Subcutaneous abdominal adipose tissue (tissue), 5 donors: ENCODE data around the gene P2RX2.

Experiments used
- H3K27ac ChIP-seq: one replicate; pipeline ENCODE4 v1.7.0; 2013; ENCODE audit warnings: low read depth, mild to moderate bottlenecking, inconsistent platforms, low read length, moderate library complexity
- H3K27me3 ChIP-seq, 5 donors: one replicate each; pipeline ENCODE4 v1.7.0; 2013; ENCODE audit warnings: low read length in 5 of 5, inconsistent platforms in 1 of 5; ENCODE audit not compliant: control insufficient read depth in 5 of 5, insufficient read depth in 4 of 5
- H3K36me3 ChIP-seq, 5 donors: one replicate each; pipeline ENCODE4 v1.7.0; 2013; ENCODE audit warnings: low read length in 5 of 5; ENCODE audit not compliant: control insufficient read depth in 5 of 5, insufficient read depth in 5 of 5
- H3K4me1 ChIP-seq, 5 donors: one replicate each; pipeline ENCODE4 v1.7.0; 2013; ENCODE audit warnings: low read length in 5 of 5, mild to moderate bottlenecking in 3 of 5, moderate library complexity in 1 of 5; ENCODE audit not compliant: control insufficient read depth in 5 of 5, insufficient read depth in 5 of 5
- H3K4me3 ChIP-seq, 5 donors: one replicate each; pipeline ENCODE4 v1.7.0; 2013; ENCODE audit warnings: low read length in 5 of 5, low read depth in 1 of 5
- H3K9ac ChIP-seq, 5 donors: one replicate each; pipeline ENCODE4 v1.7.0; 2013; ENCODE audit warnings: low read length in 5 of 5, mild to moderate bottlenecking in 4 of 5, moderate library complexity in 3 of 5
- H3K9me3 ChIP-seq, 5 donors: one replicate each; pipeline ENCODE4 v1.7.0; 2013; ENCODE audit warnings: low read length in 5 of 5; ENCODE audit not compliant: control insufficient read depth in 5 of 5
- donor health status: healthy.
- donor health status: healthy.
- donor health status: healthy.
- donor health status: healthy.
- donor health status: healthy.

P2RX2 gene

DNA sequence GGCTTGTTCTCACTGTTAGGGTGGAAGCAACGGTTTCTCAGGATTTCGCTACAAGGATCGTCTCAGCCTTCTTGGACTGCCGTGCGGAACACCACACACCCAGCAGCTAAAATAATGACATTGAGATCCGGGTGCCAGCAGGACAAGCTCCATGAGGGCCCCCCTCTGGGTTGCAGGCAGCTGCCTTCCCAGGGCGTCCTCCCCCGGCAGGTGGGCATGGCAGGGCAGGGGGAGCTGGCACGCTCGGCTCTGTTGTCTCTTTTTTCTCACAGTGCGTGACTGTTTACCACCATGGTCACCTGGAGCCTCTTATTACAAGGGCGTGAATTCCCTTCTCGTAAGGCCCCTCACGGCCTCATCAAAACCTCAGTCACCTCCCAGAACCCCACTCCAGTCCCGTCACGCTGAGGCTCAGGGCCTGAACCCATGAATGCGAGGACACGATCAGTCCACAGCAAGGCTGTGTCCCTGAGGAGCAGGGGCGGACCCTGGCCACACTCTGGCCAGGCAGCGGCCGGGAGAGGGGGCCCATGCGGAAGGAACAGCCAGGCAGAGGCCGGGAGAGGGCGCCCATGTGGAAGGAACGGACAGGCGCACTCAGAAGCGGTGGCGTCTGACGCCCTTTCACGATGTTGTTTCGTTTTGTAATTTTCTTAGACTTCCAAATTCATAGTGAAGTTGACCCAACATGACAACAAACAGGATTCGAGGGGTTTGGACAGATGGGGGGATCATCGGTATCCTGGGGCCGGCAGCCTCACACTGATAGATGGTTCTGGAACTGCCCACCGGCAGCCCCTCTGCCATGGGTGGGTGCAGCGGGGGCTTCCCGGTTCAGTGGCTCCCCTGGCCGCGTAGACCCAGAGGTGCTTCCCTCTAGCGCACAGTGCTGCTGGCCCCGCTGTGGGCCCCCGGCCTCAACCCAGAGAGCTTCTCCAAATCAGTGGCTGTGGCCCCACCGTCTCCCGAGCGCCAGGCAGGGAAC is 18.2 kb upstream of the P2RX2 start:
- peaks cover 25 to 45% (median 40%) of the 10 kb centered on the region in 5 donors for H3K27me3 ChIP-seq
- no peak overlapping the region for H3K27ac ChIP-seq
- peaks cover 3 to 48% (median 40%) of the 10 kb centered on the region in 5 donors for H3K4me1 ChIP-seq
- H3K4me3 ChIP-seq: peak overlapping the region; percentile 59 to 71 (median 65)
- no peaks in the 10 kb centered on the region for H3K36me3 ChIP-seq
- H3K9ac ChIP-seq: peak overlapping the region in 3 of 5 donors; percentile 48 to 68 (median 64)
- H3K9me3 ChIP-seq: no peaks in the 10 kb centered on the region

GRCh38 chr12:132601171-132601883 is 17.2 kb upstream of the P2RX2 start:
- peak overlapping the region in 2 of 5 donors; percentile 64 to 68 for H3K9ac ChIP-seq
- peak overlapping the region in 2 of 5 donors; percentile 59 to 71 for H3K4me3 ChIP-seq
- H3K27me3 ChIP-seq: peaks cover 27 to 51% (median 42%) of the 10 kb centered on the region in 5 donors
- H3K27ac ChIP-seq: no peak overlapping the region
- H3K4me1 ChIP-seq: peaks cover 3 to 48% (median 40%) of the 10 kb centered on the region in 5 donors
- no peaks in the 10 kb centered on the region for H3K9me3 ChIP-seq
- no peaks in the 10 kb centered on the region for H3K36me3 ChIP-seq

DNA sequence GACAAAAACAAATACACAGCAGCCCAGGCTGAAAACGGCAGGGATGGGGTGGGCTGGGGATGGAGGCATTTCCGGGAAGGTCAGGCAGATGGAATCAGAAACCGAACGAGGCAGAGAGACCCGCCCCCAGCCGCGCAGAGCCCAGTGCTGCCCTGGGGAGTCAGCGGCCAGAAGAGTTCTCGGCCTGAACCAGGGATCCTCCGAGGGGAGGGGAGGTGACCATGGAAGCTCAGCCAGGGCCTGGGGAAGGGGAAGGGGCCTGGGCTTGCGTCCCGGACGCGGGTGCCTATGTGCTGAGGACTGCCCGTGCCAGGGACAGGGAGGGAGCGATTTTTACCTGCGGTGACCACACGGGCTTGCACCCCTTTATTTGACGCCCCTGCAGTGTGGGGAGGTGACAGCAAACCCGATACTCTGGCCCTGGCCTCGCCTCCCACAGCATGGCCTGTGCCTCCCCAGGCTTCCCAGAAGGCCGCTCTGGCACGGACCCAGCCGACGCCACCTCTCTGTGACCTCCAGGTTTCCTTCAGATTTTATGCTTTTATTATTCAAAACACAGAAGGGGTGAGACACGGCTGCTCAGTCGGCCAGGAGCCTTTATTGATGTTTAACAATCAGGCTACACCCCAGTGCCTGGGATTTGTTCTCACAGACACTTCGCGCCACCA is 15.9 kb upstream of the P2RX2 start:
- Histone ChIP-seq H3K9ac (no peak overlapping the region), H3K27ac (no peak overlapping the region), H3K9me3 (no peaks in the 10 kb centered on the region), H3K36me3 (no peaks in the 10 kb centered on the region), H3K4me3 (peak overlapping the region in 3 of 5 donors; percentile 36 to 59 (median 56)), H3K4me1 (peaks cover 3 to 44% (median 36%) of the 10 kb centered on the region in 5 donors), H3K27me3 (peaks cover 33 to 55% (median 44%) of the 10 kb centered on the region in 5 donors)

GRCh38 chr12:132603240-132604150 is 15.1 kb upstream of the P2RX2 start:
- Histone ChIP-seq H3K27ac (no peak overlapping the region), H3K9me3 (no peaks in the 10 kb centered on the region), H3K9ac (peak overlapping the region in 2 of 5 donors; percentile 34 to 59), H3K27me3 (peaks cover 33 to 62% (median 49%) of the 10 kb centered on the region in 5 donors), H3K36me3 (no peaks in the 10 kb centered on the region), H3K4me3 (peak overlapping the region in 3 of 5 donors; percentile 36 to 59 (median 56)), H3K4me1 (peaks cover 3 to 43% (median 35%) of the 10 kb centered on the region in 5 donors)

DNA sequence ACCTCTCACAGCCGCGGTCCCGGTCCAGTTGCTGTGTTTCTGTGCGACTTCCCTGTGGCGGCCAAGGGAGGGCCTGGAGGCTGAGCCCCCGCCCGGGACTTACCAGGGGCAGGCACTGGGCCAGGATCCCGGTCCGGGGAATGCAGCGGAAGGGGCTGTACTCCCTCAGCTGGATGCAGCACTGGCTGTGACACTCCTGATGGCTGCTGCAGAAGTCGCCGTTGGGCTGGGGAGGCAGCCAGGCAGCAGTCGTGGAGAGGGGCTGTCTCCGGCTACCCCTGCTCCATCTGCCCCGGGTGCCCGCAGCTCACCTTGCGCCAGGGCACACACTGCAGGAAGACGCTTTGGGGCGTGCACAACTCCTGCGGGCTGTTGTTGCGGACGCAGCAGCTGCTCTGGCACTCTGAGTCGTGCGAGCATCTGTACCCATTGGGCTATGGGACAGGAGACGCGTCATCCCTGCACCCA is 14.4 kb upstream of the P2RX2 start:
- Histone ChIP-seq H3K9me3 (no peaks in the 10 kb centered on the region), H3K4me1 (peaks cover 4 to 39% (median 31%) of the 10 kb centered on the region in 5 donors), H3K27ac (no peak overlapping the region), H3K9ac (peak overlapping the region in 1 of 5 donors; percentile 59), H3K36me3 (no peaks in the 10 kb centered on the region), H3K4me3 (peak overlapping the region in 3 of 5 donors; percentile 36 to 59 (median 56)), H3K27me3 (peaks cover 39 to 67% (median 52%) of the 10 kb centered on the region in 5 donors)

DNA sequence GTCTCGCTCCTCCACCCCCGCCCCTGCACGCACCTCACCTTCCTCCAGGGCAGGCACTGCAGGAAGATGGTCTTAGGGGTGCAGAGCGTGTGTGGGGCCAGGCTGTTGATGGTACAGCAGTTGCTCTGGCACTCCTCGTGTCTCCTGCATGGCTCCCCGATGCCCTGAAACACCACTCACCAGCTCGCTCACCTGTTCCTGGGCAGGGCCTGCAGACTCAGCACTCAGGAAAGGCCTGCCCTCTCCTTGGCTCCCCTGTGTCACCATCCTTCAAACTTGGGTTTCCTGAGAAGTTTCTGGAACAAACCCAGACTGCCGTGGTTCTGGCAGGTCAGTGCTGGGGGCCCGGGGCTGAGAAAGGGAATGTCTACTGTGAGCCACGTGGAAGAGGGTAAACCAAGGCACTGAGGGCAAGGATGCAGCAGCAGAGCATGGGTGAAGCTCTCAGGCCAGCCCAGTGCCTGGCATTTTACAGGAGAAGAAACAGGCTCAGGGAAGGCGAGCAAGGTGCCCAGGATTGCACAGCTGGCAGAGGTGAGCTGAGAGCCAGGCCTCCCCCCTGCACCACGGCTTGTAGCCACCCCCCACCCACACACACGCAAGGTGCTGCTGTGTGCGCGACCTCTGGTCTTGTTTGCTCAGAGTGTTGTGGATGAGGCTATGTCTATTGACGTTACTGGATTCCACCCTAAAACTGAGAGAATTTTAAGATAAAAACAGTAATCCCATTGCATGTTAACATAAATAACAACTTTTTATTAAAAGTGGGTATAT is 13.7 kb upstream of the P2RX2 start:
- Histone ChIP-seq H3K4me1 (peaks cover 4 to 40% (median 31%) of the 10 kb centered on the region in 5 donors), H3K36me3 (no peaks in the 10 kb centered on the region), H3K4me3 (peak overlapping the region in 2 of 5 donors; percentile 56 to 59), H3K27ac (no peak overlapping the region), H3K9ac (no peak overlapping the region), H3K9me3 (no peaks in the 10 kb centered on the region), H3K27me3 (peaks cover 40 to 72% (median 52%) of the 10 kb centered on the region in 5 donors)

- Histone ChIP-seq H3K9me3 (no peaks in the 10 kb centered on the region), H3K36me3 (no peaks in the 10 kb centered on the region), H3K4me1 (peaks cover 4 to 36% (median 27%) of the 10 kb centered on the region in 5 donors), H3K9ac (no peak overlapping the region), H3K27ac (no peak overlapping the region), H3K4me3 (no peak overlapping the region), H3K27me3 (peaks cover 42 to 79% (median 59%) of the 10 kb centered on the region in 5 donors)
These were observed 12.7 kb upstream of the P2RX2 start for GRCh38 chr12:132605892-132606291.

DNA sequence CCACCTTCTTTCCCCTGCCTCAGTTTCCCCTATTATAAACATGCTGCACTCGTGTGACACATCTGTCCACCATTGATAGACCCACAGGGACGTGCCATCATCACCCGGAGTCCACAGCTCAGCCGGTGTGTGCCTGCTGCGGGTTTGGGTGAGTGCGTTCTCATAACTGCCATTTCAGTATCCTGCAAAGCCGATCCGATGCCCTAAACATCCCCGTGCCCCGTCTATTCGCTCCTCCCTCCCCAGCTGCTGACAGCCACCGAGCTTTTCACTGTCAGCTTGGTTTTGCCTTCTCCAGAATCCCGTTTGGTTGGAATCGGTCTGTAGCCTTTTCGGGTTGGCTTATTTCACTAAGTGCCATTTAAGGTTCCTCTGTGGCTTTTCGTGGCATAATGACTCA is 12.1 kb upstream of the P2RX2 start:
- H3K36me3 ChIP-seq: no peaks in the 10 kb centered on the region
- no peak overlapping the region for H3K9ac ChIP-seq
- peaks cover 4 to 33% (median 25%) of the 10 kb centered on the region in 5 donors for H3K4me1 ChIP-seq
- peaks cover 39 to 80% (median 57%) of the 10 kb centered on the region in 5 donors for H3K27me3 ChIP-seq
- H3K27ac ChIP-seq: no peak overlapping the region
- H3K9me3 ChIP-seq: peaks cover 0 to 4% (median 3%) of the 10 kb centered on the region in 5 donors
- no peak overlapping the region for H3K4me3 ChIP-seq
